Measurements from ENCODE around the gene TBC1D1.

GRCh38 chr4:37956941-37957340 lies 66.1 kb downstream of the TBC1D1 start:
- TF ChIP-seq CTCF (conservative IDR thresholded peaks at IDR 0.05) (no peak), ZFX (IDR thresholded peaks at IDR 0.05) (no peak)
